T-helper 1 cell (primary cell): ENCODE data around the gene RAX.

ENCODE experiments used
- DNase-seq, 5 donors: peaks; one replicate each; pipeline ENCODE4 v3.0.0-alpha.2; 2012 to 2020

Gene RAX

GRCh38 chr18:59239642-59240041, 33.6 kb downstream of the RAX start:
- no peak for DNase-seq

- no peak for DNase-seq
Observed at GRCh38 chr18:59238385-59238784, 34.9 kb downstream of the RAX start.

- no peak for DNase-seq
Observed at GRCh38 chr18:59233017-59233410, 40.2 kb downstream of the RAX start.

GRCh38 chr18:59232309-59233016, 40.8 kb downstream of the RAX start:
- DNase-seq: no peak

- DNase-seq: no peak
Observed at GRCh38 chr18:59231877-59232276, 41.4 kb downstream of the RAX start.

DNA sequence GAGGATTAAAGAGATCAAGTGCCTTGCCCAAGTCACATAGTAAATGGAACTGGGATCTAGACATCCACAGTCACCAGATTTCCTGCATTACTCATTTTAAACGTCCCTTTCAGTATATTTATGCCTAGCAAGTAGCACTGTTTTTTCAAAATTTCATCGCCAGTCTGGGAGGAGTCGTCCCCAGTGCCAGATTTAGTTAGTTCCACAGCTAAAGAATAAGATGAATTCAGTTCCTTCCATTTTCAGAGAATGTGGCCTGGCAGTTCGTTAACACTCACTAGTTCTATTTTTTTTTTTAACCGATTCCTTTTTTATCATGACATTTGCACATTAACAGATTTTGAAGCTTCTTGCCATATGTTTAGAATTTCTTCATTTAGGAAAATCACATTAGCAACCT, 42.1 kb downstream of the RAX start:
- no peak for DNase-seq

DNA sequence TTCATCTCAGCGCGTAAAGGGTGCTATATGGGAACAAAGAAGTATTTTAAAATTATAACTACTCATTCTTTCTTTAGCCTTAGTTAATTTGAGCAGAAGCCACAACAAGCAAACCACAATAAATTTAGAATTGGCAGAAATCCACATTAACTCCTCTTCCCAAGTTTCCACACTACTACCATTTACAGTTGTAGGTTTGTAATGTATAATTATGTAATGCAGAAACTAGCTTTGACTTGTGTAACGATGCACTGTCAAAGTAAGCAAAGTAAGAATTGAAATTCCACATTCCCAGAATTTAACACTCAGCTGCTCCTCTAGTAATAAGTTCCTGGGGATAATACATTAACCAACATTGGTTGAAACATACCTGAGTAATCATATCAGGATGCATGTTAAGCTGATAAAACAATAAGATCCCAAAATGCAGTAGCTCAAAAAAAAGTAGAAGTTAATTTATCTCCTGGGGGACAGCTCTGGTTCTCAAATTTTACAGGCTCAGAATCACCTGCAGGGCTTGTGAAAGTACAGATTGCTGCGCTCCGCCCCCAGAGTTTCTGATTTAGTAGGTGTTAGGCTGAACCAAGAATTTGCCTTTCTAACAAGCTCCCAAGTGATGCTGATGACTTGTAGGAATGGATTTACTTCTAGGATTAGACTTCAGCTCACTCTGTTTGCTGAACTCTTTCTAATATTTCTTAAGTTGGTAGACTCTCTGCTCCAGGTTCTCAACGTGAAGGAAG, 43.4 kb downstream of the RAX start:
- DNase-seq: no peak

DNA sequence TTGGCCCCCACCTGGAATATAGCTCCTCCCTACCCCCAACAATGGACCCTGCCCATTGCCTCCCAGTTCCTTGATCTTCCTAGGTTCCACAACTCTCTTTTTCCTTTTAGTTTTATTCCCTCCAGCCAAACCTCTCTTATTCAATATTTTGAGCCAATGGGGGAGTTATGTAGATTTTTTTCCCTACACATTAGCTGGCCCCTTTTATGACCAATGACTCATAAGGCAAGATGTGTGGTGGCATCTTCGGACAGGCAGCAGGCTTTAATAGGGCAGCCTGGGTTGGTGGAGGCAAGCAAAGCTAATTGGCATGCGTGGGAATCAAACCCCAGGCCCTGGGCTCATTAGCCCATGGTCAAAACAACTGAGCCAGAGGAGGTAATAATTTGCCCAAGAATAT, 44.1 kb downstream of the RAX start:
- DNase-seq: no peak

- DNase-seq: no peak
Observed at GRCh38 chr18:59228351-59228750, 44.9 kb downstream of the RAX start.

DNA sequence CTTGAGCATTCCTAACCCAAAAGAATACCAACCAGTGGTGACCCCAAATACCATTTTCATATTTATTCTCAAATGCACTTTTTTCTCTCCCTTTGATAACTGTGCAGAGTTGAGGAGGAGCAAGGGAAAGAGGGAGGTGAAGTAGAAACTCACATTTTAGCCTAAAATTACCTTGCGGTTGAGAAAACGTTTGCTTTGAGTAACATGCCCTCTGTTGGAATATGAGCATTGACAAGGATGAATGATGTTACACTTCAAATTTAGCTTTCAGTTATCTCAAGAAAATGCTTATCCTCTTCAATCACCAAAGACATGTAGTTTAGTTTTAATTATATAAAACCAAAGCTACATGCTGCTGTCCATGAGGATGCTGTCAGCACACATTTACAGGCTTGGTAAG, 50.9 kb downstream of the RAX start:
- DNase-seq: no peak

GRCh38 chr18:59220784-59221765, 52.2 kb downstream of the RAX start:
- DNase-seq: no peak

GRCh38 chr18:59220164-59220783, 53.0 kb downstream of the RAX start:
- no peak for DNase-seq

DNA sequence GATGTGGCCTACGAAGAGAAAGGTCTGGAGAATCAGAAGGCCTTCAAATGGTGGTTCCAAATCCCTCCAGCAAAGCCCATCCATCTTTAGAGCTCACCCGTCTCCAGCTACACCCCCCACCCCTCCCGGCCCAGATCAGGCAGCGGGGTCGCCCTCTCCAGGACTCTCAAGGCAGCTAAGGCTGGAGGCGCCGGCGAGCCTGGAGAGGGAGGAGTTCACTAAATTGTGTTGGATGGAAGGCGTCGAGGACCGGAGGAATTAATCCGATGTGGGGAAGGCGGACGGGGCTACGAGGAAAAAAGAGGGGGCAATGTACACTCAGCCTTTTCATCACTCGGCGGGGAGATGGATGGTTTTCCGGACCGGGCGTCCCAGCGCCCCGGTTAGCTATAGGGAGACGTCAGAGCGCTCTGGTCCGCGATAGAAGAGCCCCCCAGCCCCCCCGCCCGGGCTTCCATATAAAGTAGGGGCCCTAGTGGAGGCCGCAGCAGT, 53.5 kb downstream of the RAX start, which contains the start of gene GRP:
Gene GRP (plus strand): TSS at position 487 of the 492 bp plus-strand sequence. CDS start 108 bp downstream, outside the sequence.
- no peak for DNase-seq

- DNase-seq: no peak
Observed at GRCh38 chr18:59218018-59218417, 55.2 kb downstream of the RAX start.
